Measurements from ENCODE around the gene GRHPR.
"Not testable (repeated sequence)": the region's sequence is repeated elsewhere in the genome, so short reads cannot be mapped to it uniquely, and the experiment has no call there.

The GRHPR gene

DNA sequence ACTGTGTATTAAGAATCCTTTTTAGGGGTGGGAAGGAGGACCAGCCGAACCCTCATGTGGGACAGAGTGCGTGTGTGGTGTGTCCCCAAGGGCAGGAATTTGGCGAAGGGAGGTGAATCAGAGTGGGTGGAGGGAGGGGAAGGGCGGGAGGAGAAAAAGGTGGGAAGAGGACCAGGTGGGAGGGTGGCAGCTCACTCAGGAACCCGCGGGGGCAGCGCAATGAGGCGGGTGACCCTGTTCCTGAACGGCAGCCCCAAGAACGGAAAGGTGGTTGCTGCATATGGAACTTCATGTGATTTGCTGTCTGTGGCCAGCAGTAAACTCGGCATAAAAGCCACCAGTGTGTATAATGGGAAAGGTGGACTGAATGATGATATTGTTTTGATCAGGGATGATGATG, 54.4 kb downstream of the GRHPR start:
- DNase-seq (ENCODE audit: low read depth in 1 of 2, low spot score in 1 of 2) = no peak

- DNase-seq (ENCODE audit: low read depth in 1 of 2, low spot score in 1 of 2) = not testable (repeated sequence)
Observed at GRCh38 chr9:37477443-37477842, 54.9 kb downstream of the GRHPR start.

DNA sequence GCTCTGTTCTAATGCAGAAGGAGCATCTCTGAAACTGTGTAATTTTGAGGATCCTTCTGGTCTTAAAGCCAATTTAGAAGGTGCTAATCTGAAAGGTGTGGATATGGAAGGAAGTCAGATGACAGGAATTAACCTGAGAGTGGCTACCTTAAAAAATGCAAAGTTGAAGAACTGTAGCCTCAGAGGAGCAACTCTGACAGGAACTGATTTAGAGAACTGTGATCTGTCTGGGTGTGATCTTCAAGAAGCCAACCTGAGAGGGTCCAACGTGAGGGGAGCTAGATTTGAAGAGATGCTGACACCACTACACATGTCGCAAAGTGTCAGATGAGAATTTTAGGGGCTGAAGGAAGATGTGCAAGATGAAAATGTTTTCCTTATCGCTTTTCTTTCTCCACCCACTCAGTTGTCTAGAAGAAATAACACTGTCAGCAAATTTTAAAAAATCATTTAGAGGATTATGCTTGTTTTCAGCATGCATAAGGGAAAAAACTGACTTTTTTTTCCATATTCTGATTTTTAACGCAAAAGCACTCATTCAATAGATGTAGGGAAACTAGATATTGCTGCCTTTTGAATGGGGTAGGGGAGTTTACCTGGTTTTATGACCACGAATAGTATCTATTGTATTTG, 55.6 kb downstream of the GRHPR start:
- DNase-seq (ENCODE audit: low read depth in 1 of 2, low spot score in 1 of 2) = not testable (repeated sequence)

GRCh38 chr9:37480759-37481158, 58.3 kb downstream of the GRHPR start:
- no peak for DNase-seq (ENCODE audit: low read depth in 1 of 2, low spot score in 1 of 2)

- DNase-seq (ENCODE audit: low read depth in 1 of 2, low spot score in 1 of 2) = peak; percentile 95 to 98
Observed at GRCh38 chr9:37485389-37486255, 63.1 kb downstream of the GRHPR start, which contains the start of gene POLR1E. POLR1E (plus strand) TSS chr9:37485948; CDS start chr9:37486048, 100 bp downstream.

- no peak for DNase-seq (ENCODE audit: low read depth in 1 of 2, low spot score in 1 of 2)
Observed at GRCh38 chr9:37486256-37486615, 63.7 kb downstream of the GRHPR start.

Measured in activated CD4-positive, alpha-beta T cell treated with anti-CD3 and anti-CD28 coated beads, Interleukin-2, amount 50 U/mL, for 24 hours (primary cell).